Mesenchymal stem cell (in vitro differentiated cells and primary cell): ENCODE results near the gene PEX11G.

Source experiments
- DNase-seq: peaks from one replicate; pipeline ENCODE4 v3.0.0-alpha.2; 2013
- H2AFZ ChIP-seq: one replicate; pipeline ENCODE4 v1.6.1; 2013; ENCODE audit warnings: low read depth, mild to moderate bottlenecking, control low read depth, inconsistent platforms, low read length, moderate library complexity
- H2AK5ac ChIP-seq: 2 replicates; pipeline ENCODE4 v1.6.1; 2013; ENCODE audit warnings: low read length, moderate library complexity, mild to moderate bottlenecking, inconsistent platforms; ENCODE audit not compliant: severe bottlenecking
- H2BK120ac ChIP-seq: one replicate; pipeline ENCODE4 v1.6.1; 2013; ENCODE audit warnings: low read depth, mild to moderate bottlenecking, inconsistent platforms, low read length, moderate library complexity
- H2BK12ac ChIP-seq, 2 experiments: one replicate each; pipeline ENCODE4 v1.6.1; 2013; ENCODE audit warnings: inconsistent platforms in 2 of 2, low read length in 2 of 2, mild to moderate bottlenecking in 2 of 2, moderate library complexity in 2 of 2, control low read depth in 1 of 2
- H2BK15ac ChIP-seq: one replicate; pipeline ENCODE4 v1.6.1; 2013; ENCODE audit warnings: mild to moderate bottlenecking, low read depth, inconsistent platforms; ENCODE audit not compliant: poor library complexity, severe bottlenecking
- H2BK5ac ChIP-seq: 2 replicates; pipeline ENCODE4 v1.6.1; 2013; ENCODE audit warnings: low read depth, mild to moderate bottlenecking, low read length, control low read depth, inconsistent platforms; ENCODE audit not compliant: poor library complexity, severe bottlenecking
- H3K14ac ChIP-seq, 2 experiments: one replicate each; pipeline ENCODE4 v1.6.1; 2013; ENCODE audit warnings: inconsistent platforms in 2 of 2, low read length in 2 of 2, control low read depth in 1 of 2, mild to moderate bottlenecking in 1 of 2, moderate library complexity in 1 of 2
- H3K18ac ChIP-seq, 2 experiments: one replicate each; pipeline ENCODE4 v1.6.1; 2013; ENCODE audit warnings: inconsistent platforms in 2 of 2, low read length in 2 of 2, control low read depth in 1 of 2, low read depth in 1 of 2, mild to moderate bottlenecking in 1 of 2
- H3K23ac ChIP-seq, 2 experiments: one replicate each; pipeline ENCODE4 v1.6.1; 2013; ENCODE audit warnings: inconsistent platforms in 2 of 2, low read length in 2 of 2, mild to moderate bottlenecking in 2 of 2, moderate library complexity in 2 of 2, control low read depth in 1 of 2
- H3K27ac ChIP-seq: 2 replicates; pipeline ENCODE4 v1.5.1; 2013; ENCODE audit warnings: mild to moderate bottlenecking, moderate library complexity, low read length, control low read depth, inconsistent platforms; ENCODE audit not compliant: poor library complexity, severe bottlenecking
- H3K27me3 ChIP-seq, 2 experiments: 2 replicates each; pipeline versions ENCODE4 v1.6.1 to v1.7.0; 2013; ENCODE audit warnings: low read length in 2 of 2, mild to moderate bottlenecking in 2 of 2, moderate library complexity in 2 of 2, control low read depth in 1 of 2, inconsistent platforms in 1 of 2; ENCODE audit not compliant: control insufficient read depth in 1 of 2, insufficient read depth in 1 of 2
- H3K36me3 ChIP-seq, 2 experiments: 2 replicates each; pipeline versions ENCODE4 v1.6.1 to v1.7.0; 2013; ENCODE audit warnings: low read length in 2 of 2, control low read depth in 1 of 2, inconsistent platforms in 1 of 2, low read depth in 1 of 2, mild to moderate bottlenecking in 1 of 2; ENCODE audit not compliant: insufficient read depth in 2 of 2, control insufficient read depth in 1 of 2
- H3K4ac ChIP-seq, 2 experiments: one replicate each; pipeline ENCODE4 v1.6.1; 2013; ENCODE audit warnings: inconsistent platforms in 2 of 2, low read length in 2 of 2, mild to moderate bottlenecking in 2 of 2, moderate library complexity in 2 of 2, control low read depth in 1 of 2, low read depth in 1 of 2
- H3K4me1 ChIP-seq: 2 replicates; pipeline ENCODE4 v1.6.1; 2013; ENCODE audit warnings: low read depth, low read length, control low read depth; ENCODE audit not compliant: control insufficient read depth, insufficient read depth
- H3K4me2 ChIP-seq: 2 replicates; pipeline ENCODE4 v1.6.1; 2013; ENCODE audit warnings: low read length, mild to moderate bottlenecking, inconsistent platforms; ENCODE audit not compliant: poor library complexity, severe bottlenecking
- H3K4me3 ChIP-seq, 2 experiments: 2 replicates each; pipeline versions ENCODE4 v1.5.1 to v1.7.0; 2013; ENCODE audit warnings: low read length in 2 of 2, mild to moderate bottlenecking in 2 of 2, control low read depth in 1 of 2, low read depth in 1 of 2; ENCODE audit not compliant: insufficient read depth in 1 of 2
- H3K79me1 ChIP-seq: replicated peaks from 2 replicates; pipeline ENCODE4 v1.6.1; 2013; ENCODE audit warnings: mild to moderate bottlenecking, control low read depth, low read length, inconsistent platforms; ENCODE audit not compliant: poor library complexity, severe bottlenecking
- H3K9ac ChIP-seq: 2 replicates; pipeline ENCODE4 v1.7.0; 2013; ENCODE audit warnings: mild to moderate bottlenecking, low read length, moderate library complexity
- H3K9me3 ChIP-seq: 2 replicates; pipeline ENCODE4 v1.7.0; 2013; ENCODE audit warnings: mild to moderate bottlenecking, low read length; ENCODE audit not compliant: control insufficient read depth
- H4K8ac ChIP-seq: one replicate; pipeline ENCODE4 v1.6.1; 2013; ENCODE audit warnings: inconsistent platforms, mild to moderate bottlenecking, low read length, moderate library complexity
- H4K91ac ChIP-seq: one replicate; pipeline ENCODE4 v1.6.1; 2013; ENCODE audit warnings: mild to moderate bottlenecking, low read length, inconsistent platforms
- WGBS: methylation state at CpG from one replicate; pipeline ENCODE4 v1.1.7; 2013; ENCODE audit warnings: mixed read lengths; 5-methylcytosine and 5-hydroxymethylcytosine counted together

PEX11G gene

GRCh38 chr19:7505288-7505681, 16.4 kb upstream of the PEX11G start:
- Histone ChIP-seq H4K91ac (peak overlapping the region; percentile 56), H3K27ac (no peak overlapping the region), H2AFZ (no peak overlapping the region), H3K23ac (no peak overlapping the region), H2AK5ac (no peak overlapping the region), H3K4me2 (no peak overlapping the region), H3K4me3 (no peak overlapping the region), H2BK120ac (no peak overlapping the region), H2BK12ac (no peak overlapping the region), H4K8ac (peak overlapping the region; percentile 57), H3K9me3 (no peaks in the 10 kb centered on the region), H3K27me3 (peaks cover 27 to 42% of the 10 kb centered on the region in 2 experiments), H2BK5ac (no peak overlapping the region), H3K36me3 (peaks cover 0 to 6% of the 10 kb centered on the region in 2 experiments), H3K18ac (no peak overlapping the region), H3K4me1 (peaks cover 30% of the 10 kb centered on the region), H3K9ac (no peak overlapping the region), H2BK15ac (no peak overlapping the region), H3K14ac (no peak overlapping the region), H3K4ac (no peak overlapping the region), H3K79me1 (no peaks in the 10 kb centered on the region)
- WGBS, result 71% methylated on average over 19 of the region's 19 CpGs
- no peak for DNase-seq

- peaks cover 33 to 42% of the 10 kb centered on the region in 2 experiments for H3K27me3 ChIP-seq
- H3K27ac ChIP-seq, result no peak overlapping the region
- peaks cover 0 to 6% of the 10 kb centered on the region in 2 experiments for H3K36me3 ChIP-seq
- 80% methylated on average over 4 of the region's 6 CpGs for WGBS
- H3K14ac ChIP-seq, result no peak overlapping the region
- no peak overlapping the region for H2BK5ac ChIP-seq
- H3K4ac ChIP-seq, result no peak overlapping the region
- H3K4me1 ChIP-seq, result peaks cover 30% of the 10 kb centered on the region
- H4K91ac ChIP-seq, result no peak overlapping the region
- no peak overlapping the region for H2AFZ ChIP-seq
- no peak overlapping the region for H3K4me2 ChIP-seq
- H3K9ac ChIP-seq, result no peak overlapping the region
- H3K4me3 ChIP-seq, result no peak overlapping the region
- no peaks in the 10 kb centered on the region for H3K9me3 ChIP-seq
- DNase-seq, result no peak
- no peak overlapping the region for H3K18ac ChIP-seq
- no peak overlapping the region for H2BK12ac ChIP-seq
- no peak overlapping the region for H2AK5ac ChIP-seq
- no peak overlapping the region for H2BK15ac ChIP-seq
- no peak overlapping the region for H4K8ac ChIP-seq
- H3K79me1 ChIP-seq, result no peaks in the 10 kb centered on the region
- no peak overlapping the region for H2BK120ac ChIP-seq
- H3K23ac ChIP-seq, result no peak overlapping the region
Observed at GRCh38 chr19:7504684-7505083, 15.8 kb upstream of the PEX11G start.

GRCh38 chr19:7502552-7502951, 13.7 kb upstream of the PEX11G start:
- no peak overlapping the region for H4K8ac ChIP-seq
- H3K4me3 ChIP-seq, result no peak overlapping the region
- H3K18ac ChIP-seq, result no peak overlapping the region
- H3K9me3 ChIP-seq, result no peaks in the 10 kb centered on the region
- no peak overlapping the region for H2BK5ac ChIP-seq
- H3K4me1 ChIP-seq, result peaks cover 24% of the 10 kb centered on the region
- H4K91ac ChIP-seq, result no peak overlapping the region
- H3K4ac ChIP-seq, result no peak overlapping the region
- WGBS, result 43% methylated on average over 2 of the region's 2 CpGs
- no peak for DNase-seq
- H3K27ac ChIP-seq, result no peak overlapping the region
- H3K4me2 ChIP-seq, result no peak overlapping the region
- no peak overlapping the region for H2BK15ac ChIP-seq
- H2AK5ac ChIP-seq, result no peak overlapping the region
- H2AFZ ChIP-seq, result no peak overlapping the region
- H3K36me3 ChIP-seq, result peaks cover 0 to 6% of the 10 kb centered on the region in 2 experiments
- no peak overlapping the region for H3K14ac ChIP-seq
- H3K23ac ChIP-seq, result no peak overlapping the region
- H2BK120ac ChIP-seq, result no peak overlapping the region
- no peaks in the 10 kb centered on the region for H3K79me1 ChIP-seq
- no peak overlapping the region for H2BK12ac ChIP-seq
- H3K9ac ChIP-seq, result no peak overlapping the region
- peaks cover 44 to 47% of the 10 kb centered on the region in 2 experiments for H3K27me3 ChIP-seq

- no peak overlapping the region for H3K27ac ChIP-seq
- WGBS, result 2% methylated on average over 63 of the region's 93 CpGs
- H2BK15ac ChIP-seq, result no peak overlapping the region
- peak; percentile 45 for DNase-seq
- no peaks in the 10 kb centered on the region for H3K79me1 ChIP-seq
- no peak overlapping the region for H2BK5ac ChIP-seq
- H3K23ac ChIP-seq, result peak overlapping the region in 1 of 2 experiments; percentile 2
- H4K8ac ChIP-seq, result peak overlapping the region; percentile 76
- peak overlapping the region; percentile 97 for H3K4me2 ChIP-seq
- H2AFZ ChIP-seq, result peak overlapping the region; percentile 97
- H4K91ac ChIP-seq, result peak overlapping the region; percentile 48
- no peaks in the 10 kb centered on the region for H3K9me3 ChIP-seq
- no peak overlapping the region for H2AK5ac ChIP-seq
- H3K18ac ChIP-seq, result peak overlapping the region; percentile 17 to 34
- H3K4ac ChIP-seq, result peak overlapping the region in 1 of 2 experiments; percentile 41
- H3K14ac ChIP-seq, result peak overlapping the region in 1 of 2 experiments; percentile 96
- no peak overlapping the region for H2BK120ac ChIP-seq
- H3K4me1 ChIP-seq, result peaks cover 16% of the 10 kb centered on the region
- H3K9ac ChIP-seq, result no peak overlapping the region
- peaks cover 49 to 50% of the 10 kb centered on the region in 2 experiments for H3K27me3 ChIP-seq
- peaks cover 0 to 6% of the 10 kb centered on the region in 2 experiments for H3K36me3 ChIP-seq
- H2BK12ac ChIP-seq, result peak overlapping the region in 1 of 2 experiments; percentile 71
- H3K4me3 ChIP-seq, result peak overlapping the region; percentile 63 to 66
Observed at GRCh38 chr19:7500811-7501450, 12.1 kb upstream of the PEX11G start.
